DMS 273 (cell line): ENCODE results near the gene SESN1.
A peak's percentile ranks its signal among the peaks of the same experiment; 100 is the strongest.

ENCODE experiments used
- DNase-seq: peaks from one replicate; lab custom pipeline; 2025; ENCODE audit not compliant: unreplicated experiment; lab: John Stamatoyannopoulos, UW

Gene SESN1

GRCh38 chr6:108966855-108967755 is 127.5 kb downstream of the SESN1 start:
- DNase-seq, result peak; percentile 87

DNA sequence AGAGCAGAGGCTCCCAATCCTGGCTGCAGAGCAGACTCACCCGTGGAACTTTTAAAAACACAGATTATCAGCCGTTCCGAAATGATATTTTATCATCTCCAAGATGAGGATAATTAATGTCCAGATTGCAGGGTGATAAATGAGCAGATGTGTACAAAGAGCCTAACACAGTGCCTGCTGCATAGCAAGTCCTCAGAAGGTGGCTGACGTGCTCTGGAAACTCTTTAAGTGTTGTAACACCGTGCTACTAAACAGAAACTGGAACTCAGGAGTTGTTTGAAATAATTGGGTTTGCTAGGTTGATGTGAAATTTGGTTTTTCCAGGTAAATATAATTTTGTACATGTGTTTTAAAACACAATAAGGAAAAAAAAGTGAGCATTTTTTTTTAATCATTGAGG is 128.4 kb downstream of the SESN1 start:
- DNase-seq, result no peak

GRCh38 chr6:108961985-108962384 is 132.7 kb downstream of the SESN1 start:
- DNase-seq, result no peak

DNA sequence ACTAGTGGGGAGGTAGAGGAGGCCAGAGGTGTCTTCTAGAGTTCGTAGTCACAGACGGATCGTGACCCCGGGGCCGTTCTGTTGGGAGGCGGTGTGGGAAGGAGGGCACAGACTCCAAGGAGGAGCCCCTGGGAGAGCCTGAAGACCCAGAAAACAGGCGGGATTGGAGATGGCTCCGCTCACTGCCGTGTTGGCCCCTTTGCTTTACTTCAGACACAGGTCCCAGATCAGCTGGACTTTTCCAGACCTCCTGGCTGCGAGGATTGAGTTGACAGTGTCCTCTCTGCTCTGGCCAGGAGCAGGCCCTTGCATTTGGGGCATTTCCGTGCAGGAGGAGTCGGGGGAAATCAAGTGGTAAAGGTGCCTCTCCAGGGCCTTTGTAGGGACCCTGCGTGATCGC is 133.6 kb downstream of the SESN1 start:
- DNase-seq, result no peak

GRCh38 chr6:108960601-108961000 is 134.0 kb downstream of the SESN1 start:
- no peak for DNase-seq

DNA sequence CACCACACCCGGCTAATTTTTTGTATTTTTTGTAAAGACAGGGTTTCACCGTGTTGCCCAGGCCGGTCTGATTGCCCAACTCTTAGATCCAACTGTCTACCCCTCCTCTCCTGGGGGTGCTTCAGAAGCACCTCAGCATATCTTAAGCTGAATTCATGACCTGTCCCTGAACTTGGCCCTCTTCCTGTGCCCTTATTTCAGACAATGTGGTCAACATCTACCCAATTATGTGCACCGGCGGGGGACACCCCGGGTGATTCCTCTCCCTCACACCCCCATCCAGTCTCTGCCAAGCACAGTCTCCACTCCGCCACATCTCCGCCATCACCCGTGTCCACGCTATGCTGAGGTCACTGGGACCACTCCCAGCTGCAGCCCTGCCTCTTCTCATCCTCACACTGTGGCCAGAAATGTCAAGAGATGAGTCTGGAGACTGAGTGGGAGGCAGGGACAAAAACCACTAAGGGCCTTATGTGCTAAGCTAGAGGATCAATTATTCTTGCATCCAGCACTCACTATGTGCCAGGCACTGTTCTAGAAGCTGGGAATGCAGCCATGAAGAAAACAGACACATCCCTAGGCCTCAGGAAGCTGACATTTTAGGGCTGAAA is 134.6 kb downstream of the SESN1 start:
- DNase-seq, result no peak

GRCh38 chr6:108958900-108959770 is 135.5 kb downstream of the SESN1 start:
- no peak for DNase-seq

GRCh38 chr6:108957221-108957620 is 137.4 kb downstream of the SESN1 start:
- DNase-seq, result no peak

GRCh38 chr6:108955329-108955949 is 139.2 kb downstream of the SESN1 start:
- no peak for DNase-seq

DNA sequence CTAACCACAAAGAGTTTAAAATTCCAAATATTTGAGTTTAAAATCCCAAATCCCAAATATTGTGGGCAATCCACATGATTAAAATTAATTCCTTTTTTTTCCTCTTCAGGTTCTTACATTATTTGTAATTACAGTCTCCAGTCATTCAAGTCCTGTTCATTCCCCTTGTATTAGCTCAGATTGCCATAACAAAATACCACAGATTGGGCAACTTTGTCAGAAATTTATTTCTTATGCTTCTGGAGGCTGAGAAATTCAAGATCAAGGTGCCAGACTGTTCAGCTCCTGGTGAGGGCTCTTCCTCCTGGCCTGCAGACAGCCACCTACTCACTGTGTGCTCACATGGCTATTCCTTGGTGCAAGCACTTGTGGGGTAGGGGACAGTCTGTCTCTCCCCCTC is 141.0 kb downstream of the SESN1 start:
- DNase-seq, result no peak

DNA sequence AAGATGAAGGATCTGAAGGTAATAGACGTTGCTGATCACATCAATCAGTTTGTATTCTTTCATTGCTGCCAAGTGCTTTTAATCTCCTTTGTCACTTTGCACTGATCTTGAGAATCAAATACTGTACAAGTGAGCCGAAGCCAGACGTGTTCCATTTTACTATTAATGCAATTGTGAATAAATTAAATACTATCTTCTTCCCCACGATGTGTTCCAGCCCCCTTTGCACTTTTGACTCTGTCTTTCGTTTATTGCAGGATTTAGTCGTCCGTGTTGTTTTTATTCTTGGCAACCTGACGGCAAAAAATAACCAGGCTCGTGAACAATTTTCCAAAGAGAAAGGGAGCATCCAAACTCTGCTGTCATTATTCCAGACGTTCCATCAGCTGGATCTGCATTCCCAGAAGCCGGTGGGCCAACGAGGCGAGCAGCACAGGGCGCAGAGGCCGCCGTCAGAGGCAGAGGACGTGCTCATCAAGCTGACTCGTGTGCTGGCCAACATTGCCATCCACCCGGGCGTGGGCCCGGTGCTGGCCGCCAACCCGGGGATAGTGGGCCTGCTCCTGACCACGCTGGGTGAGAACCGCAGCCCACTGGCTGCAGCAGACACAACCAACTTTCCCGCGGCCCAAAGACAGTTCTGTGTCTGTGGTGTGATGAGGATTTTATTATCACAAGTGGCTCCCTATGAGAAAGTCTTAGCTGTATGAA is 141.7 kb downstream of the SESN1 start:
- DNase-seq, result no peak

DNA sequence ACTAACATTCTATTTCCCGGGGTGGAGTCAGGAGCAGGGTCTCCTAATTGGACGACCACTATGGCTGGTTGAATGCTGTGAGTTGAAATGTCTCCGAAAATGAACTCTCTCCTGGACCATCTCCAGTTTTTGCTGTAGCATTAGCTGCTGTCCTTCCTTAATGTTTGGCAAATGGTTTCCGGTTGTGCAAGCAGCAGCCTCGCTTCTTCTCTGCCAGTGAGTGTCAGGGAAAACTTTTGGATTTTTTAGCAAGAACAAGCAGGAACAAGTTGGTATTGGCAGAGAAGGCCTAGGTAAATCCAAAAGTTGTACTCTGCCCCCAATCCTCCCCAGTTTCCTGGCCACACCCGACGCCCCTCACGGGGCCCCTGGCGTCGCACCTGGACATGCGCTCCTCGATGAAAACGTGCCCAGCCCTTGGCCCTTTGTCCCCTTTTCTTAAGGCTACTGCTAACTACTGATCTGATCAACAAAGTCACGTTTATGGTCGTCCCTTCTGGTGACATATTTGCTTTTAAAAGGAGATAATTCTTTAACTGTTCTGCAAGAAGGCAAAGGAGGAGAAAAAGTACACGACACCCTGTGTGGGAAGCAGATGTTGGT is 143.2 kb downstream of the SESN1 start:
- no peak for DNase-seq

- peak; percentile 95 for DNase-seq
These were observed 146.4 kb downstream of the SESN1 start for GRCh38 chr6:108948181-108948661.

DNA sequence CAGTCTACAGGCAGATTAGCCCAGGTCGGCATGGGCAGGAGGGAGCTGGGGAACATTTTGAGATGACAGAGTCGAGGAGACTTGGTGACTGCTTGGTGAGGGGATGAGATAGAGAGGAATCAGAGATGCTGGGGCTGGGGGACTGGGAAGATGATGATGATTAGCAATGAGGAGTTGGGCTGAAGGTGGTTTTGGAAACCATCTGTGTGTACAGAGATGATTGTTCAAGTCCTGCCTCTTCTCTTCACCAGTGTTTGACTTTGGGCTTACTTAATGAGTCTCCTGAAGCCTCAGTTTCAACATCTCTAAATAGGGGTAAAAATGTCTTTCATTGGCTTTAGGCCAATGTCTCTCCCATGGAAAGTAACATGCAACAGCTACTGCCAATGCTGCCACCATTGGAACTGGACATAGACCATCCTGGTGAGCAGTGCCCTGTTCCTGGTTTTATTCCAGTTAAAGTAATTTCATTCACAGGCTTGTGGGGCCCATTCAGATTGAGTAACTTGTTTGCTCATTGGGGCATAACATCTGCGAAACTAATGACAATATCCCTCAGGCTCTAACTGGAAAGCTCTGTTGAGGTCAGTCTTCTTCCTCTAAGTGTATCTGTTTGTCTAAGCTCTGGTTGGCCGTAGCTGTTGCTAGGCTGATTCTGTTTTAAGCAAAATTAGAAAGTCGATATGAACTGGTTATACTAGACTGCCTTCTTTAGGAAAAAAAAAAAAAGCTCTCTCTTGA is 147.4 kb downstream of the SESN1 start:
- DNase-seq, result peak; percentile 92

GRCh38 chr6:108946695-108947094 is 148.0 kb downstream of the SESN1 start:
- DNase-seq, result peak; percentile 71

DNA sequence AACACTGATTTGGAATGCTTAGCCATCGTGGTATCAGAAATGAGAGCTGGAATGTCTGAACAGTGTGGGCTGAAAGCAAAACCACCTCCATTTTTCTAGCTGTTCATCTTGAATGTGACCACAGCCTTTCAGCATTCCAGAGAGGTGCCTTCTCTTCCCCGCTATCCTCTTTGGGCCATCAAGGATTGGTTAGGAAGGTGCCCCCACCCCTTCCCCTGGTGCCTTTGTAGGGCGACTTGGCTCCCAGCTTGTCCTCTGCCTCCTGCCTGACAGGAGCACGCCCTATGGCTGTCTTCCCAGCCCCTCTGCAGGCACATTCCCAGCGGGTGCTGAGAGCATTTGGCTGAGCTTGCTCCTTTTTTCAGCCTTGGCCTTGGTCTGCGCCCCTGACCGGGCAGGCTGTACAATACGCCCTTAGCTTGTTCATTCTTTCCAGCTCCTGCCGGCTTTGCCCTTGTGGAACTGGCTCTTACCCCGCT is 148.9 kb downstream of the SESN1 start:
- DNase-seq, result peak; percentile 87

DNA sequence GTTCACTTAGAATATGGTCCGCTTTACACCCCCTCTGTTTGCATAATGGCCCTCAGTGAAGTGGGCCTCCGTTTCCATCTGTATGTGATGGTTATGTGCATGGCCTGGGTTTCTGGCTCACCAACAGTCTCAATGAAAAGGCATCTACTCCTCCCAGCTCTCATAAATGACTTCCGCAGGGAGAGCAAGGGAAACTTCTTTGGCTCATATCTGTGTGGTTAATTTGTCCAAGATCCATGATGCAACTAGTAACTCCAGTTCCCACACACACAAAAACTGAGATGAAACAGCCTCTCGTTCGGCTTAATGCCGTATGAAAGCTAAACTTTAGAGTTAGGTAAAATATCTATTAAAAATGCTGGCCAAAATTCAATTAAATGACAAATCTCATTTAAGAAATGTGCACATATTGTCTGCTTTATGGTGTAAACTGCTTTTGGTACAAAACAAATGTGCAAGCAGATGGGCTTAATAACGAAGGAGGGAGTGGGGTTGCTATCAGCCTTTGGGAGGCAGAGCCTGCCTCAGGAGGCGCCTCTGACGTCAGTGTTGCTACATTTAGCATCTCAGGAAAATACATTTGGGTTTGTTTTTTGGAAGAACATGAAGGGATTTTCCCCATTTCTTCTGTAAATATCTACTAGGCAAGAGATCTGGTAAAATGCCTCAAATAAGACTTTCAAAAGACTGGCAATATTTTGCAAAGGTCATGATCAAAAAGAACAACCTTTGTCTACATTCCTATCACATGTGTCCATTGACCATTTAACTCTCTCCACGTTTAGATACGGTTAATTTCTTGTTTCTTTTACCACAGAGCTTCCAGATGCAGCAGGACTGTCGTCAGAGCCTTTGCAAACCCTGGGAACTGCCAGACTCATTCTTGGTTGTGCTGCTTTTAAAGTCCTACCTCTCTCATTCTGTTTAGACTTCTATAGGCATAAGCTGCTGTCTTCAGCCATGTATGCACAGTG is 149.7 kb downstream of the SESN1 start:
- peak; percentile 92 for DNase-seq

GRCh38 chr6:108944071-108944470 is 150.6 kb downstream of the SESN1 start:
- peak; percentile 67 for DNase-seq
